GM04504 (cell line): ENCODE data around the gene RCAN1.

Experiments used
- DNase-seq: peaks from one replicate; pipeline ENCODE4 v3.0.0-alpha.2; 2012; ENCODE audit warnings: low read depth

Gene RCAN1

GRCh38 chr21:34598931-34599400 lies 15.9 kb downstream of the RCAN1 start:
- no peak for DNase-seq

DNA sequence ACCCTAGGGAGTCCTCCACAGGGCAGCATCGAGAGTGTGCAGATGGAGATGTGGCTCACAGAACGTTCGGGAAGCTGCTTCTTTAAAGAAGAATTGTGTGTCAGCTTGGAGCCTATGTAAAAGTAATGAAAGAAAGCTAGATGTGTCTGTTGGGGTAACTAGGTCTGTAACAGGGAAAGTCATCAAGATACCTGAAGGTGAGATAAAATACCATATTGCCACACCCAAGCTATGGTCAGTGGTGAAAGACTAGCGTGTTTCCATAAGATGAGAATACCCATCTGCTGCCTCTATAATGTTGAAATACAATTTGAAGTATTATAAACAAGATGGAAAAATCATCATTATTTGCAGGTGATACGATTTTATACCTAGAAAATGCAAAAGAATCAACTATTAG lies 17.5 kb downstream of the RCAN1 start:
- DNase-seq: no peak

- DNase-seq: no peak
Observed at GRCh38 chr21:34596561-34597271, 18.2 kb downstream of the RCAN1 start.

- no peak for DNase-seq
Observed at GRCh38 chr21:34595457-34595856, 19.5 kb downstream of the RCAN1 start.

GRCh38 chr21:34594566-34595234 lies 20.2 kb downstream of the RCAN1 start:
- no peak for DNase-seq

- DNase-seq: no peak
Observed at GRCh38 chr21:34593954-34594531, 20.9 kb downstream of the RCAN1 start.

GRCh38 chr21:34593423-34593822 lies 21.5 kb downstream of the RCAN1 start:
- DNase-seq: no peak

GRCh38 chr21:34592120-34592955 lies 22.6 kb downstream of the RCAN1 start:
- DNase-seq: no peak

DNA sequence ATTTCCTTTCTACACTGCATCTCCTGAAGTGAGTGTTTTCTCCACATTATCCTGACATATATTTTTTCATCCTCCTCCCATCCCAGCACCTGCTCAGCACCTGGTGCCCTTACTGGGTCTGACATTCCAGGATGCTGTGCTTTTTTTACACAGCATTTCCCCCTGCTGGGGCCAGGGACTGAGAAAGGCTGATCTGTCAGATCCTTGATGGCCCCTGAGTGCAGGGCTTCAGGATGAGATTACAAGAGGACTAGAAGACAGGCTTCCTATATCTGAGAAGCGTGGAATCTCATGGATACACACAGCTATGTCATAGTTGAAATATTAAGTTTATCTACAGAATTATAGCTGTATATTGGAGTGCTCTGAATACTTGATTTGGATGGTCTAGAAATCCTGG lies 24.4 kb downstream of the RCAN1 start:
- DNase-seq: no peak

DNA sequence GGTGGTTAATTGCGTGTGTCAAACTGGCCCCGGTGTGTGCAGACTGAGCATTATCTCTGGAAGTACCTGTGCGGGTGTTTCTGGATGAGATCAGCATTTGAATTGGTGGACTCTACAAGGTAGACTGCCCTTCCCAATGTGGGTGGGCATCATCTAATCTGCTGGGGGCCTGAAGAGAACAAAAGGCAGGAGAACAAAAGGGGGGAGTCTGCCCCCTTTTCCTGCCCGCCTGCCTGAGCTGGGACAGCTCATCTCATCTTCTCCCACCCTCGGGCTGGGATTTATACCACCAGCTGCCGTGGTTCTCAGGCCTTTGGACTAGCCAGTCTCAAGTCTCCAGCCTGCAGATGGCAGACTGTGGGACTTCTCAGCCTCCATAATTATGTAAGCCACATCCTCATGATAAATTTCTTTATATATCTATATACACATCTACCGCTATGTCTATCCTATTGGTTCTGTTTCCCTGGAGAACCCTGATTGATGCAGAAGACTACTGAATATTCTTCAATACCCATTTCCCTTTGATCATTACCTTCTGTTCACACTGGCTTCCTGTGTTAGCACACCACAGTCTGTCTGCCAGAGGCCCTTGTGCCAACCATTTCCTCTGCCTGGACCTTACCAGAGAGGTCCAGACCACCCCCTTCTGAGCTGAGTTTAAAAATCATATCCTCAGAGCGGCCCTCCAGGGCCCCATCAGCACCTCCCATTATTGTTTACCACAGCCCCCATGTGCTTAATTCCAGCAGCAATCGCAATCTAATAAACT lies 25.2 kb downstream of the RCAN1 start:
- DNase-seq: no peak

- no peak for DNase-seq
Observed at GRCh38 chr21:34583926-34584563, 30.9 kb downstream of the RCAN1 start.

DNA sequence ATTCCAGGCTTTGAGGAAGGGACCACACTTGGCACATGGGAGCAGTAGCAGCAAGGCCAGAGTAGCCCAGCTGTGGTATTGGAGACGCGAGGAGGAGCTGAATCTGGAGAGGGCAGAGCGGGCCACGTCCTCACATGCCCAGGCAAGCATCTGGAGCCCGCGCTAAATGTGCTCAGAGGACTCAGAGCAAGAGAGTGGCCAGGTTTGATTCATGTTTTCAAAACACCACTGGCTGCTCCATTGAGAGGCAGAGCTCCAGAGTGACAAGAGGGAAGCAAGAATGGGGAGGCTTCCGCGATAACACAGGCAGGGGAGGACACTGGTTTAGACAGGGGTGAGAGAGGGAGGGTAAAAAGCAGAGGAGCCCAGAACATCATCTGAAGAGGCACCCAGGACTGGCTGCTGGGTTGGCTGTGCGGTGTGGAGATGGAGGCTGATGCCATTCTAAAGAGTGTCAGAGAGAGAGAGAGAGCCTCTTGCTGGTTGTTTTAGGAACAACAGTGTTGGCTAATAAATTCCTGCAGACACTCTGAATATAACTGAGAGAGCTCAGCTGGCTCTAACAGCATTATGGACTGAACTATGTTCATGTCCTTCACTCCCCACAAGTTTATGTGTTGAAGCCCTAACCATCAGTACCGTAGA lies 32.3 kb downstream of the RCAN1 start:
- DNase-seq: peak; percentile 32

DNA sequence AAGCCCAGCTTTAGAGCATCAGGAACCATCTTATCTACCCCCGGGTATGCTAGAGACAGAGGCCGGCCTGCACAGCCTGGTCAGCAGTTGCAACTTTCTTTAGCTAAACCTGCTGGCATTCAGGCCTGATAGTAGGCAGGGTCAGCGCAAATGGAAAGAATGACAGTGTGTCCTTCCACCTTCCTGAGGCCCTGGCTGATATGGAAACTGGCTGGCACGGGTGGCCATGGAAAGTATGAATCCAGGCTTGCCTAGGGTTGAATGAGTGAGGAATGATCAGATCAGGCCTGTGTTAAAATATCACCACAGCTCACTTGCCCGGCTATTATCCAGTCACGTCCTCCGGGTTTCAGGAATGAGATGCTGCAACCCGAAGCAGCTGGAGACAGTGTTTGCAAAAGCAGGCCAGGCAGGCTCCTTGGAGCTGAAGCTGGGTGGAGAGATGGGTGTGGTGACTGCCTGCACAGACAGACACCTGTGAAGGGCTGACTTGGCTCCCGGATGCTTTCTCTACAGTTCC lies 34.7 kb downstream of the RCAN1 start:
- no peak for DNase-seq

DNA sequence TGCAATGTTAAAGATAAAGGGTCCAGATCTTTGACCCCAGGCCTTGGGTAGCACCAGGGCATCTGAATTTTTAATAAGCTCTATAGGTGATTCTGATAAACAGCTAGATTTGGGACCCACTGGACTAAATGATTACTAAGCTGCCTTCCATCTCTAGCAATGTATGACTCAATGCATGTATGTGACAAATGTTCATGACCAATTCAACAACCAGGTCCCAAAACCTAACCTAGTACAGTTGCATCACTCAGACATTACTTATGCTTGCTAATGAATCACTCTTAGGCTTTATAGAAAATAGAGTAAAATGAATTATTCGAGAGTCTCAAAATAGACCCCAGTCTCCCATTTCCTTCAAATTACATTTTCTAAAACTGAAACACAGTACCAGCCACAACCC lies 35.5 kb downstream of the RCAN1 start:
- peak; percentile 39 for DNase-seq

GRCh38 chr21:34576041-34576511 lies 38.8 kb downstream of the RCAN1 start:
- no peak for DNase-seq

- no peak for DNase-seq
Observed at GRCh38 chr21:34574601-34575529, 40.0 kb downstream of the RCAN1 start.

DNA sequence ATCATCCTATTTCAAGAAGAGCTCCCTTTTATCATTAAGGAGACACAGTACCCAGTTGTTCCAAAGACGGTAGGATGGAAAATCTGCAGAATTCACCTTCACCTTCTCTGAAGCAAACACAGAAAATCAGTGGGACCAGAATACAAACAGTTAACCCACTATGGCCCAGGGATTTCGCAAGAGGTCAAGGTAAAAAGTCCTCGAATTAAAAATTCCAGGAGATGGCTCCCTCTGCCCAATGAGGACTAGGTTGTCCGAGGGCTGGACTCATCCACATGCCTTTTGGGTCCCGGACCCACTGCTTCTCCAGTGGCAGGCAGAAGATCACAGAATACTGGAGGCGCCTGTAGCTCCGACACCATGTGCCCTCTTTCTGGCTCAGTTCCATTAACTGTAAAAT lies 42.9 kb downstream of the RCAN1 start:
- DNase-seq: no peak

GRCh38 chr21:34570313-34570712 lies 44.6 kb downstream of the RCAN1 start:
- no peak for DNase-seq

DNA sequence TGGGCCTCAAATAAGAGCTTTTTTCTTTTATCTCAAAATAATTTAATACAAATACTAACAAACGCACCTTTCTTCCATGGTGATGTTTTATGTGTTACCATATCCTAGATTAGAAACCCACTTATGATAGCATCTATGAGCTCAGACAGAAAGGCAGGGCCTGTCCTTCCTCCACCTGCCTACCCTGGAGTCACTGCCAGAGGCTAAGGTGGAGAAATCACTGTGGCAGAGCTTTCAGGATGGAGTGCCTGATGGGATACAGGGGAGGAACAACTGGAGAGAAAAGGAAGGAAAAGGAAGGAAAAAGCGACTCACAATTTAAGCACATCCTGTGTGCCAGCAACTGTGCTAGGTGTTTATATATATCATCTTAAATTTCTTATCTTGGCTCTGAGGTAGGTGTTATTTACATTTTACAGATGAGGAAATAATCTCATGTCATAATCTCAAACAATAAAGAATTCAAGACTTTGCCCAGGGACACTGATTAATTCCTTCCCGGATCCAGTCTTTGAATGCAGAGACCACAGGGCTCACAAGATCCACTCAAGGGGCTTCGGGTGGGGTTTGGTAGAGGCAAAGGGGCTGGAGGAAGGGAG lies 45.4 kb downstream of the RCAN1 start:
- DNase-seq: no peak
